K562 (cell line): Measurements from ENCODE around the gene TDRD12. TPM values are rescaled to one million over a fixed set of nuclear protein-coding genes. Genes with fewer than 3 reads are reported as not detected.

ENCODE experiments used
- E4F1 ChIP-seq: fragments of 250-450 bp; sonication (Bioruptor Pico); IDR thresholded peaks from 2 replicates; pipeline ENCODE4 v1.5.0; 2021; ENCODE audit warnings: mild to moderate bottlenecking, borderline replicate concordance
- IFI16 ChIP-seq: fragments of 250-450 bp; sonication (Bioruptor Pico); IDR thresholded peaks from 2 replicates; pipeline ENCODE4 v2.1.2; 2022; ENCODE audit warnings: mild to moderate bottlenecking, inconsistent platforms
- MIER1 ChIP-seq: fragments of 450-650 bp; IDR thresholded peaks from 2 replicates; pipeline ENCODE4 v1.6.1; 2016; ENCODE audit warnings: antibody characterized with exemption, mild to moderate bottlenecking, low read depth
- MTA2 ChIP-seq: fragments of 450-650 bp; IDR thresholded peaks from 2 replicates; pipeline ENCODE4 v1.6.1; 2016; ENCODE audit warnings: low read depth
- PYGO2 ChIP-seq: fragments of 450-650 bp; IDR thresholded peaks from 2 replicates; pipeline ENCODE4 v1.6.1; 2016; ENCODE audit warnings: mild to moderate bottlenecking, missing genetic modification characterization, moderate library complexity, missing compliant biosample characterization
- RFX1 ChIP-seq: fragments of 450-650 bp; IDR thresholded peaks from 2 replicates; pipeline ENCODE4 v1.6.1; 2016; ENCODE audit warnings: mild to moderate bottlenecking, moderate library complexity
- ZBTB5 ChIP-seq: fragments of 450-650 bp; IDR thresholded peaks from 2 replicates; pipeline ENCODE4 v1.6.1; 2017; ENCODE audit warnings: antibody characterized with exemption
- ZC3H11A ChIP-seq: IDR thresholded peaks from 2 replicates; pipeline ENCODE4 v1.6.1; 2012; ENCODE audit warnings: low read depth, low read length, improper control_type of control experiment
- ZNF696 ChIP-seq: fragments of 250-450 bp; sonication (Bioruptor Pico); conservative IDR thresholded peaks from 2 replicates; pipeline ENCODE4 v1.4.0; 2020; ENCODE audit warnings: mild to moderate bottlenecking, moderate library complexity
- polyA plus RNA-seq, 8 experiments: library from polyadenylated mRNA; depleted of rRNA in 4 of 8; stranded (reverse) in 5 of 8; unstranded in 3 of 8; fragments of >200 nt; fragmentation: Nextera tagmentation in 2 of 8; fragmentation: Illumina TruSeq in 1 of 8; extraction: Ambion mirVana in 2 of 8; extraction: Trizol in 1 of 8; gene quantifications; 2 replicates each; pipeline versions ENCODE4 v1.2.1 to v1.2.3, GENCODE V29; 2011 to 2014; ENCODE audit warnings: inconsistent platforms in 1 of 8, missing spikeins in 1 of 8
- total RNA-seq, 7 experiments: library from RNA; depleted of rRNA in 6 of 7; stranded (reverse); fragments of >200 nt in 6 of 7; fragmentation: Illumina TruSeq in 2 of 7; extraction: Trizol in 2 of 7; gene quantifications; 2 replicates each; pipeline versions ENCODE4 v1.2.1 to v1.2.3, GENCODE V29; 2011 to 2021; ENCODE audit warnings: low replicate concordance in 1 of 7

TDRD12 gene
- total and polyA plus RNA-seq, 9 of the 15 experiments (the other 6 are each of a cell fraction or from before 2014, with no cell fraction given), result 0.03 TPM; not detected in 8

DNA sequence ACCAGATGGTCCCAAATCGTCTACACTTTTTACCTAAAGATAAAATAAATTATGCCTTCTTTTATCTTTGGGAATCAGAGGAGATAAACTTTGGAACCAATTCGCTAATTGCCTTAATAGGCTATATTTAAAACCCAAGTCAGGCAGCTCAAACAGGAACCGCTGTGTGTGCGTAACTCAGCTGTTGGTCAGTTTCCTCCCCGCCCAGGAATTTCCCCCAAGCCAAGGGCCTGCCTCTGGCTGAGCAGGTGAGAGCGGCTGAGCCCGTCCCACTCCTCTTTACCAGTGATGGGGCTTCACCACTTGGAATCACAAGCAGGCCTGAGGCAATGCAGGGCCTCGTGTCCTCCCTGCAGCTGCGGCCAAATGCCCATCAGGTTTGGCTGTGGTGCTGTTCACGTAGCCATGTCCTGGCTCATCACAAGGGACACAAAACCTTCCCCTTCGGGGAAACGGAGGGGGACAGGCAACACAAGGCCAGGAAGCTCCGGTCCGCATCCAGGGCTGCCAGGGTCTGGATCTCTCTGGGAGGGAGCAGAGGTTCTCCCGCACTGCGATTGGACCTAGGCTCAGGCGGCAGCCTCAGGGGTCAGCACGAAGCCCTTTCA lies 150.5 kb downstream of the TDRD12 start (continued):
- TF ChIP-seq ZBTB5, result no peak
- TF ChIP-seq ZNF696 (CRISPR knock-in tag), result no peak
- TF ChIP-seq RFX1, result no peak
- TF ChIP-seq IFI16 (CRISPR knock-in tag), result no peak
- no peak for TF ChIP-seq ZC3H11A
- TF ChIP-seq PYGO2, result no peak
- no peak for TF ChIP-seq E4F1 (CRISPR knock-in tag)
- no peak for TF ChIP-seq MTA2
- no peak for TF ChIP-seq MIER1
- TF ChIP-seq, all 486 proteins: peak for 0
